B cell (primary cell): Measurements from ENCODE around the gene ADARB2. TPM values are rescaled to one million over a fixed set of nuclear protein-coding genes. Genes with fewer than 3 reads are reported as not detected.

Experiments used
- ATAC-seq: fragments of 200-7000 bp; cut with Tn5 transposase; one replicate; pipeline ENCODE4 v1.10.0; 2021; ENCODE audit warnings: low read depth, mild to moderate bottlenecking, moderate number of reproducible peaks, moderate library complexity
- CTCF ChIA-PET: fragments of 350-600 bp; sonication (Branson Sonifier 250); formaldehyde crosslinking; loops from one replicate; lab custom pipeline; 2021; ENCODE audit warnings: antibody characterized with exemption, inconsistent platforms; lab: Charles Lee
- POLR2A ChIA-PET: fragments of 350-600 bp; sonication (Branson Sonifier 250); formaldehyde crosslinking; loops from one replicate; lab custom pipeline; 2021; ENCODE audit warnings: antibody characterized with exemption; lab: Charles Lee
- DNase-seq: peaks from one replicate; pipeline ENCODE4 v3.0.0; 2013
- H2AFZ ChIP-seq: 2 replicates; pipeline ENCODE4 v1.6.1; 2012; ENCODE audit warnings: mild to moderate bottlenecking, low read depth, low read length; ENCODE audit not compliant: insufficient read depth, poor library complexity, severe bottlenecking
- H3K27ac ChIP-seq, 2 donors: 1 replicate in 1 of 2; 2 replicates in 1 of 2; pipeline ENCODE4 v1.5.1; 2012 to 2013; ENCODE audit warnings: low read length in 2 of 2, mild to moderate bottlenecking in 2 of 2, moderate library complexity in 1 of 2
- H3K27me3 ChIP-seq, 4 experiments: fragments of 200-600 bp in 1 of 4; sonication (generic) in 1 of 4; replicated peaks in 1 of 4; 1 replicate in 2 of 4; 2 replicates in 2 of 4; pipeline versions ENCODE4 v1.6.1 to v1.7.0; 2013 to 2016; ENCODE audit warnings: low read length in 3 of 4, mild to moderate bottlenecking in 2 of 4, mixed read lengths in 1 of 4, moderate library complexity in 1 of 4; ENCODE audit not compliant: insufficient read depth in 4 of 4, control insufficient read depth in 3 of 4; ENCODE audit errors: control extremely low read depth in 1 of 4
- H3K36me3 ChIP-seq, 2 experiments: replicated peaks in 1 of 2; 1 replicate in 1 of 2; 2 replicates in 1 of 2; pipeline versions ENCODE4 v1.6.1 to v1.7.1; 2013; ENCODE audit warnings: low read length in 1 of 2; ENCODE audit not compliant: insufficient read depth in 2 of 2, control insufficient read depth in 1 of 2; ENCODE audit errors: control extremely low read depth in 1 of 2, extremely low read depth in 1 of 2
- H3K4me1 ChIP-seq, 2 donors: fragments of 200-600 bp in 1 of 2; sonication (generic) in 1 of 2; 1 replicate in 1 of 2; 2 replicates in 1 of 2; pipeline versions ENCODE4 v1.5.1 to v1.6.1; 2013 to 2017; ENCODE audit warnings: low read length in 2 of 2; ENCODE audit not compliant: control insufficient read depth in 2 of 2, insufficient read depth in 2 of 2
- H3K4me2 ChIP-seq: replicated peaks from 2 replicates; pipeline ENCODE3; 2012; ENCODE audit warnings: mild to moderate bottlenecking, low read depth, low read length; ENCODE audit not compliant: poor library complexity, severe bottlenecking
- H3K4me3 ChIP-seq, 5 experiments: fragments of 200-600 bp in 1 of 5; sonication (generic) in 1 of 5; 1 replicate in 3 of 5; 2 replicates in 2 of 5; pipeline versions ENCODE4 v1.5.1 to v1.7.0; 2011 to 2016; ENCODE audit warnings: low read length in 4 of 5, mild to moderate bottlenecking in 4 of 5, low read depth in 2 of 5, control low read depth in 1 of 5, moderate library complexity in 1 of 5; ENCODE audit not compliant: insufficient read depth in 1 of 5; ENCODE audit errors: control extremely low read depth in 1 of 5, extremely low read depth in 1 of 5
- H3K79me2 ChIP-seq: fragments of 200-600 bp; sonication (generic); one replicate; pipeline ENCODE4 v1.6.0; 2016; ENCODE audit warnings: low read length; ENCODE audit not compliant: control insufficient read depth, insufficient read depth
- H3K9ac ChIP-seq: fragments of 200-600 bp; sonication (generic); 2 replicates; pipeline ENCODE4 v1.6.1; 2017; ENCODE audit warnings: mild to moderate bottlenecking, low read length, moderate library complexity
- H3K9me3 ChIP-seq, 3 donors: one replicate each; pipeline versions ENCODE4 v1.6.1 to v1.7.1; 2013; ENCODE audit warnings: low read length in 2 of 3; ENCODE audit not compliant: control insufficient read depth in 2 of 3, insufficient read depth in 1 of 3; ENCODE audit errors: control extremely low read depth in 1 of 3
- H4K20me1 ChIP-seq: 2 replicates; pipeline ENCODE4 v1.6.0; 2012; ENCODE audit warnings: mild to moderate bottlenecking, low read length; ENCODE audit not compliant: insufficient read depth, control insufficient read depth, poor library complexity, severe bottlenecking
- H3K27ac Mint-ChIP-seq: one replicate; pipeline ENCODE4 v1.8.0; 2021; ENCODE audit warnings: mixed read lengths
- H3K27me3 Mint-ChIP-seq: one replicate; pipeline ENCODE4 v1.8.0; 2021; ENCODE audit warnings: mixed read lengths
- H3K4me1 Mint-ChIP-seq: one replicate; pipeline ENCODE4 v1.8.0; 2021; ENCODE audit warnings: mixed read lengths
- H3K4me3 Mint-ChIP-seq: one replicate; pipeline ENCODE4 v1.8.0; 2021; ENCODE audit warnings: mixed read lengths
- H3K9me3 Mint-ChIP-seq: one replicate; pipeline ENCODE4 v1.8.0; 2022; ENCODE audit warnings: mixed read lengths; ENCODE audit not compliant: insufficient read depth
- EZH2 ChIP-seq: IDR thresholded peaks from 2 replicates; pipeline ENCODE4 v1.6.1; 2012; ENCODE audit warnings: borderline replicate concordance, low read depth, mild to moderate bottlenecking, moderate library complexity, low read length; ENCODE audit not compliant: insufficient read depth, poor library complexity, severe bottlenecking
- WGBS: methylation state at CpG from one replicate; pipeline ENCODE4 v1.1.5; 2013; ENCODE audit warnings: missing lambda C conversion rate; ENCODE audit not compliant: insufficient coverage; 5-methylcytosine and 5-hydroxymethylcytosine counted together
- intact Hi-C: fragments of 100-400 bp; cut with micrococcal nuclease; formaldehyde crosslinking; loops from one replicate; pipeline ENCODE4 v1.10.0; 2022
- polyA plus RNA-seq: library from polyadenylated mRNA; depleted of rRNA; stranded (reverse); fragments of >200 nt; gene quantifications from 2 replicates; pipeline ENCODE4 v1.2.3, GENCODE V29; 2012
- total RNA-seq, 2 donors: library from RNA; stranded (reverse); fragments of 120-200 nt in 1 of 2; gene quantifications; 1 replicate in 1 of 2; 2 replicates in 1 of 2; pipeline versions ENCODE4 v1.2.3 to v1.2.4, GENCODE V29; 2013 to 2022
- TF ChIP-seq, protein P1 (sequence below): fragments of 200-600 bp; IDR thresholded peaks from one replicate; pipeline ENCODE4 v1.8.0; 2022; ENCODE audit warnings: antibody characterized with exemption, mild to moderate bottlenecking

The ADARB2 gene
- total and polyA plus RNA-seq, 2 donors (not counting 1 experiment from before 2014, with no cell fraction given), result 0.13 to 0.96 TPM

DNA sequence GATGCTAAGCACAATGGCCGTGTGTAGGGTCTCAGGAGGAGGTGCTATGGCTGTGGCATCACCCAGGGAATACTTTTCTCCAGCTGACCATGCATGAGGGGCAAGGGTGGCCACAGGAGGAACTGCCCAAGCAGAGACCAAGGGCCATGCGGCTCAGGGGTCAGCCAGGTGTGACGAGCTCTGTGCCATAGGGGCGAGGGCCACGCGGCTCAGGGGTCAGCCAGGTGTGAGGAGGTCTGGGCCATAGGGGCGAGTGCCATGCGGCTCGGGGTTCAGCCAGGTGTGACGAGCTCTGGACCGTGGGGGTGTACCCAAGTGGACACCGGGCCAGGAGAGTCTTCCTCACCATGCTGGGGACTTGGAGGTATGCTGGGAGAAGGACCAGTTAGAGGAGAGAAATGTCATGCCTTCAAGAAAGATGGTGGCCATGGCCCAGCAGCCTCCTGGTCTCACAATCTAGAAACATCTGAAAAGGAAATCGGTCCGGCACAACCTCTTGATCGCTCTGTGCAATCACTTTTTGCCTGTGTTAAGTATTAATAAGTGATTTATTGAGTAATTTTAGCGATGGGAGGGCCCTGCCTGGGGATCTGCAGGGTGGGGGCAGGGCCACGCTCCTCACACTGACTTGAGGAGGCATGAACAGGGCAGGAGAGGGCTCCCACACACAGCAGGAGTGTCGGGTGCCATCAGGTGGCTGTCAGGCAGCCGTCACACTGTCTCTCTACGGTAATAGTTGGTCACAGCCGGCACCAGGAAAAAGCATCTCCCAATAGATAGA is 265.0 kb downstream of the ADARB2 start:
- H3K27ac ChIP-seq, result no peak overlapping the region
- 88% methylated on average over 15 of the region's 21 CpGs for WGBS
- H2AFZ ChIP-seq, result no peak overlapping the region
- peaks cover 6 to 18% of the 10 kb centered on the region in 2 donors for H3K4me1 ChIP-seq
- no peak overlapping the region for H3K9ac ChIP-seq
- POLR2A ChIA-PET, result no interaction called here
- no peaks in the 10 kb centered on the region for H3K36me3 ChIP-seq
- no peaks in the 10 kb centered on the region for H4K20me1 ChIP-seq
- ATAC-seq (no peak), DNase-seq (no peak)
- Mint-ChIP-seq H3K27me3 (peaks cover 17% of the 10 kb centered on the region), H3K4me1 (peaks cover 15% of the 10 kb centered on the region), H3K4me3 (no peak overlapping the region), H3K27ac (no peak overlapping the region), H3K9me3 (no peaks in the 10 kb centered on the region)
- H3K4me3 ChIP-seq, result no peak overlapping the region
- H3K9me3 ChIP-seq, result peaks cover 0 to 19% (median 0%) of the 10 kb centered on the region in 3 donors
- no peak overlapping the region for H3K4me2 ChIP-seq
- no peak for TF ChIP-seq EZH2
- TF ChIP-seq, protein P1, sequence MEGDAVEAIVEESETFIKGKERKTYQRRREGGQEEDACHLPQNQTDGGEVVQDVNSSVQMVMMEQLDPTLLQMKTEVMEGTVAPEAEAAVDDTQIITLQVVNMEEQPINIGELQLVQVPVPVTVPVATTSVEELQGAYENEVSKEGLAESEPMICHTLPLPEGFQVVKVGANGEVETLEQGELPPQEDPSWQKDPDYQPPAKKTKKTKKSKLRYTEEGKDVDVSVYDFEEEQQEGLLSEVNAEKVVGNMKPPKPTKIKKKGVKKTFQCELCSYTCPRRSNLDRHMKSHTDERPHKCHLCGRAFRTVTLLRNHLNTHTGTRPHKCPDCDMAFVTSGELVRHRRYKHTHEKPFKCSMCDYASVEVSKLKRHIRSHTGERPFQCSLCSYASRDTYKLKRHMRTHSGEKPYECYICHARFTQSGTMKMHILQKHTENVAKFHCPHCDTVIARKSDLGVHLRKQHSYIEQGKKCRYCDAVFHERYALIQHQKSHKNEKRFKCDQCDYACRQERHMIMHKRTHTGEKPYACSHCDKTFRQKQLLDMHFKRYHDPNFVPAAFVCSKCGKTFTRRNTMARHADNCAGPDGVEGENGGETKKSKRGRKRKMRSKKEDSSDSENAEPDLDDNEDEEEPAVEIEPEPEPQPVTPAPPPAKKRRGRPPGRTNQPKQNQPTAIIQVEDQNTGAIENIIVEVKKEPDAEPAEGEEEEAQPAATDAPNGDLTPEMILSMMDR, result no peak
- intact Hi-C loops, result no loop called here
- CTCF ChIA-PET, result no interaction called here
- H3K27me3 ChIP-seq, result peaks cover 0 to 4% (median 2%) of the 10 kb centered on the region in 4 experiments
- no peaks in the 10 kb centered on the region for H3K79me2 ChIP-seq

DNA sequence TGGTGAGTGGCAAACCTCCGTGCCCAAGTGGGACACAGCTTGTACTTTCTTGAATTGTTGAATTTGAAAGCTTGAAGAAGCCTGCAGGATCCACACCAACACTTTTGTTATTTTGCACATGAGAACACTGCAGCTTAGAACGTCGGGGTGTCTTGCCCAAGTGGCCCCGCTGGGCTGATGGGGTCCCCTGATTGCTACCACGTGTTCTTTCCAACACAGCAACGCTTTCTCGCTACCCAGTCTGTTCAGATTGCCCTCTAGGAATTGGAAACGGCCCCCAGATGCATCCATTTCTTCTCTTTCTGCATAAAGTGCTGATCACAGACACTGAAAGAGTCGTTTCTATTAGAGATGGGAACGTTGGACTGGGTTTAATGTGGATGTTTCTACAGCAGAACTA is 268.5 kb downstream of the ADARB2 start:
- Histone ChIP-seq H3K79me2 (no peaks in the 10 kb centered on the region), H2AFZ (no peak overlapping the region), H3K4me3 (no peak overlapping the region), H3K27ac (no peak overlapping the region), H3K9ac (no peak overlapping the region), H3K4me2 (no peak overlapping the region), H3K36me3 (no peaks in the 10 kb centered on the region), H3K27me3 (peaks cover 0 to 5% (median 0%) of the 10 kb centered on the region in 4 experiments), H3K9me3 (peaks cover 0 to 11% (median 0%) of the 10 kb centered on the region in 3 donors), H3K4me1 (peaks cover 14 to 17% of the 10 kb centered on the region in 2 donors), H4K20me1 (no peaks in the 10 kb centered on the region)
- Mint-ChIP-seq H3K27me3 (peaks cover 27% of the 10 kb centered on the region), H3K9me3 (no peaks in the 10 kb centered on the region), H3K4me3 (no peak overlapping the region), H3K27ac (no peak overlapping the region), H3K4me1 (peaks cover 19% of the 10 kb centered on the region)
- 81% methylated on average over 7 of the region's 10 CpGs for WGBS
- ATAC-seq, result no peak
- POLR2A ChIA-PET, result no interaction called here
- DNase-seq, result no peak
- intact Hi-C loops, result loop anchor here (5.0 kb wide), 1 partner anchor 42 kb away; no protein-coding TSS in a partner anchor
- CTCF ChIA-PET, result no interaction called here
- TF ChIP-seq, protein P1, result no peak
- TF ChIP-seq EZH2, result no peak
